ENCODE results near the gene ANKRD12.

Gene ANKRD12

DNA sequence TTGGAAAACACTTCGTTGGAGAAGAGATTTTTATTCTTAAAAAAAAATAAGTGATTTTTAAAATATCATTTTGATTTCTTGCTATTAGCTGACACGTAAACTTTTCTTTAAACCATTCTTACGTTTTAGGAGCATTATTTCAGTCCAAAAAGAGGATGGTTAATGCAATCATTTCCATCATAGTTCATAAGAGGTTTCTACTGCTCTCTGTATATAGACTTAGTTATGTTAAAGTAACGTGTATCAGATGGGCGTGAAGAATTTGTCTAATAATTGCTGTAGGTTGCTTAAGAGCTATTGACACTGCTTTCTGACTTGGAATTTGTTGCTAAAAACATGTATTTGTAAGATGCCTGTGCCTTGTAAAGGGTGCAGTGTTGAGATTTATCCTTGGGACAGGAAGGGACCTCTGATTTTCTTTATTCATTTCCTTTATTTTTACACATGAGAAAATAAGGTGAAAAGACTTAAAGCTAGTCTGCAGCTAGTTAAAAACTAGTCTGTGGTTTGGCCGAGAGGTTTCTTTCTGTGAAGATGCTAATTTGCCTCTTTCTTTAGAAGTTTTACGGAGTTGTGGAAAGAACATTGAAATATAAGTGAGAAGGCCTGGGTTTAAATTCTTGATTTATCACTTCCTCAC lies 2.9 kb downstream of the ANKRD12 start:
- Histone ChIP-seq H3K4me3 (ENCODE audit: low read depth, low read length) (no peak overlapping the region), H3K4me1 (ENCODE audit: control insufficient read depth, insufficient read depth, low read length) (peaks cover 21% of the 10 kb centered on the region), H3K9me3 (ENCODE audit: control insufficient read depth, insufficient read depth, low read depth, low read length) (no peaks in the 10 kb centered on the region), H3K36me3 (ENCODE audit: control insufficient read depth in 2 of 2, insufficient read depth in 1 of 2, low read length in 2 of 2) (peaks cover under 1 to 3% of the 10 kb centered on the region in 2 experiments), H3K27ac (ENCODE audit: extremely low read depth, low read depth, low read length) (no peak overlapping the region)
- ChIA-PET CTCF (interaction anchor here (0.8 to 4.8 kb wide), 3 partner anchors 8 to 66 kb away, joined by 3 to 26 read pairs (median 7); no protein-coding TSS in a partner anchor), POLR2A (no interaction called here)
- TF ChIP-seq, protein P1, sequence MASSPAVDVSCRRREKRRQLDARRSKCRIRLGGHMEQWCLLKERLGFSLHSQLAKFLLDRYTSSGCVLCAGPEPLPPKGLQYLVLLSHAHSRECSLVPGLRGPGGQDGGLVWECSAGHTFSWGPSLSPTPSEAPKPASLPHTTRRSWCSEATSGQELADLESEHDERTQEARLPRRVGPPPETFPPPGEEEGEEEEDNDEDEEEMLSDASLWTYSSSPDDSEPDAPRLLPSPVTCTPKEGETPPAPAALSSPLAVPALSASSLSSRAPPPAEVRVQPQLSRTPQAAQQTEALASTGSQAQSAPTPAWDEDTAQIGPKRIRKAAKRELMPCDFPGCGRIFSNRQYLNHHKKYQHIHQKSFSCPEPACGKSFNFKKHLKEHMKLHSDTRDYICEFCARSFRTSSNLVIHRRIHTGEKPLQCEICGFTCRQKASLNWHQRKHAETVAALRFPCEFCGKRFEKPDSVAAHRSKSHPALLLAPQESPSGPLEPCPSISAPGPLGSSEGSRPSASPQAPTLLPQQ (tag by site-specific recombination; IDR thresholded peaks at IDR 0.05), result no peak
- TF ChIP-seq ZNF26 (tag by site-specific recombination; IDR thresholded peaks at IDR 0.05) (no peak), SCRT2 (tag by site-specific recombination; IDR thresholded peaks at IDR 0.05) (no peak), ZNF501 (tag by site-specific recombination; IDR thresholded peaks at IDR 0.05) (no peak), GLIS1 (tag by site-specific recombination; IDR thresholded peaks at IDR 0.05) (no peak), OVOL3 (tag by site-specific recombination; IDR thresholded peaks at IDR 0.05) (no peak), ZNF600 (tag by site-specific recombination; IDR thresholded peaks at IDR 0.05) (no peak), TCF7L2 (IDR thresholded peaks at IDR 0.05; ENCODE audit: borderline replicate concordance, low read depth, low read length) (no peak), KLF7 (tag by site-specific recombination; IDR thresholded peaks at IDR 0.05; ENCODE audit: borderline replicate concordance) (no peak), ZNF221 (tag by site-specific recombination; IDR thresholded peaks at IDR 0.05; ENCODE audit: borderline replicate concordance) (no peak)

- no peaks in the 10 kb centered on the region for H3K9me3 ChIP-seq (ENCODE audit: control insufficient read depth, insufficient read depth, low read depth, low read length)
- H3K4me3 ChIP-seq (ENCODE audit: low read depth, low read length), result no peak overlapping the region
- TF ChIP-seq ZNF211 (tag by site-specific recombination; IDR thresholded peaks at IDR 0.05; ENCODE audit: low read depth) (no peak), SETDB1 (IDR thresholded peaks at IDR 0.05; ENCODE audit: insufficient read length, low read length) (no peak), MEIS1 (CRISPR knock-in tag; IDR thresholded peaks at IDR 0.05; ENCODE audit: borderline replicate concordance) (no peak)
- TF ChIP-seq, protein P2, sequence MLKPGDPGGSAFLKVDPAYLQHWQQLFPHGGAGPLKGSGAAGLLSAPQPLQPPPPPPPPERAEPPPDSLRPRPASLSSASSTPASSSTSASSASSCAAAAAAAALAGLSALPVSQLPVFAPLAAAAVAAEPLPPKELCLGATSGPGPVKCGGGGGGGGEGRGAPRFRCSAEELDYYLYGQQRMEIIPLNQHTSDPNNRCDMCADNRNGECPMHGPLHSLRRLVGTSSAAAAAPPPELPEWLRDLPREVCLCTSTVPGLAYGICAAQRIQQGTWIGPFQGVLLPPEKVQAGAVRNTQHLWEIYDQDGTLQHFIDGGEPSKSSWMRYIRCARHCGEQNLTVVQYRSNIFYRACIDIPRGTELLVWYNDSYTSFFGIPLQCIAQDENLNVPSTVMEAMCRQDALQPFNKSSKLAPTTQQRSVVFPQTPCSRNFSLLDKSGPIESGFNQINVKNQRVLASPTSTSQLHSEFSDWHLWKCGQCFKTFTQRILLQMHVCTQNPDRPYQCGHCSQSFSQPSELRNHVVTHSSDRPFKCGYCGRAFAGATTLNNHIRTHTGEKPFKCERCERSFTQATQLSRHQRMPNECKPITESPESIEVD (tag by site-specific recombination; IDR thresholded peaks at IDR 0.05), result no peak
- peaks cover 15% of the 10 kb centered on the region for H3K4me1 ChIP-seq (ENCODE audit: control insufficient read depth, insufficient read depth, low read length)
- H3K27ac ChIP-seq (ENCODE audit: extremely low read depth, low read depth, low read length), result no peak overlapping the region
- ChIA-PET CTCF (interaction anchor here (4.8 kb wide), 1 partner anchor 67 kb away, joined by 26 read pairs; no protein-coding TSS in a partner anchor), POLR2A (no interaction called here)
- H3K36me3 ChIP-seq (ENCODE audit: control insufficient read depth in 2 of 2, insufficient read depth in 1 of 2, low read length in 2 of 2), result no peaks in the 10 kb centered on the region
Observed at GRCh38 chr18:9140381-9140780, 3.8 kb downstream of the ANKRD12 start.

GRCh38 chr18:9140984-9141383 lies 4.4 kb downstream of the ANKRD12 start:
- no peak overlapping the region for H3K4me3 ChIP-seq (ENCODE audit: low read depth, low read length)
- no peaks in the 10 kb centered on the region for H3K36me3 ChIP-seq (ENCODE audit: control insufficient read depth in 2 of 2, insufficient read depth in 1 of 2, low read length in 2 of 2)
- H3K27ac ChIP-seq (ENCODE audit: extremely low read depth, low read depth, low read length), result no peak overlapping the region
- POLR2A ChIA-PET, result interaction anchor here (0.7 kb wide), 1 partner anchor 773 kb away, joined by 3 read pairs; the partner anchor contains the start of gene VAPA
- H3K4me1 ChIP-seq (ENCODE audit: control insufficient read depth, insufficient read depth, low read length), result peaks cover 15% of the 10 kb centered on the region
- H3K9me3 ChIP-seq (ENCODE audit: control insufficient read depth, insufficient read depth, low read depth, low read length), result no peaks in the 10 kb centered on the region
- CTCF ChIA-PET, result interaction anchor here (4.8 kb wide), 1 partner anchor 68 kb away, joined by 26 read pairs; no protein-coding TSS in a partner anchor
- no peak for TF ChIP-seq ZNF423 (tag by site-specific recombination; IDR thresholded peaks at IDR 0.05)
- peak; percentile 70 for TF ChIP-seq SCRT2 (tag by site-specific recombination; IDR thresholded peaks at IDR 0.05)
- TF ChIP-seq TSHZ1 (tag by site-specific recombination; IDR thresholded peaks at IDR 0.05; ENCODE audit: borderline replicate concordance), result no peak
- TF ChIP-seq ZNF561 (tag by site-specific recombination; IDR thresholded peaks at IDR 0.05; ENCODE audit: borderline replicate concordance), result no peak
- TF ChIP-seq ZBTB21 (tag by site-specific recombination; IDR thresholded peaks at IDR 0.05), result no peak
- TF ChIP-seq MZF1 (tag by site-specific recombination; IDR thresholded peaks at IDR 0.05; ENCODE audit: borderline replicate concordance), result no peak
- TF ChIP-seq HOXD13 (CRISPR knock-in tag; IDR thresholded peaks at IDR 0.05; ENCODE audit: borderline replicate concordance), result no peak
- TF ChIP-seq SCRT1 (tag by site-specific recombination; IDR thresholded peaks at IDR 0.05; ENCODE audit: borderline replicate concordance), result peak; percentile 53; the same call in 1 of the 2 replicates
- peak; percentile 37; the same call in 1 of the 2 replicates for TF ChIP-seq ZNF664 (tag by site-specific recombination; IDR thresholded peaks at IDR 0.05)

Data from HEK293 (cell line).